Large intestine (tissue), 3 donors: ENCODE measurements around the gene FCRL6. TPM values are rescaled to one million over a fixed set of nuclear protein-coding genes. Genes with fewer than 3 reads are reported as not detected.

ENCODE experiments used
- DNase-seq, 2 donors: peaks; one replicate each; pipeline versions ENCODE4 v3.0.0 to v3.0.0-alpha.2; 2013
- H3K27ac ChIP-seq: one replicate; pipeline ENCODE4 v1.5.1; 2013; ENCODE audit warnings: low read length
- H3K27me3 ChIP-seq: 2 replicates; pipeline ENCODE4 v1.6.1; 2013; ENCODE audit warnings: low read length; ENCODE audit not compliant: control insufficient read depth, insufficient read depth
- H3K36me3 ChIP-seq: 2 replicates; pipeline ENCODE4 v1.6.1; 2013; ENCODE audit warnings: low read length; ENCODE audit not compliant: control insufficient read depth, insufficient read depth
- H3K4me1 ChIP-seq: one replicate; pipeline ENCODE4 v1.6.1; 2013; ENCODE audit warnings: low read length; ENCODE audit not compliant: control insufficient read depth, insufficient read depth
- H3K4me3 ChIP-seq: one replicate; pipeline ENCODE4 v1.5.1; 2013; ENCODE audit warnings: low read length
- H3K9me3 ChIP-seq: one replicate; pipeline ENCODE4 v1.6.1; 2013; ENCODE audit warnings: mild to moderate bottlenecking, low read depth, low read length, moderate library complexity; ENCODE audit not compliant: control insufficient read depth
- WGBS: methylation state at CpG from one replicate; pipeline ENCODE4 v1.1.5; 2013; ENCODE audit warnings: low lambda C conversion rate; ENCODE audit not compliant: insufficient coverage; 5-methylcytosine and 5-hydroxymethylcytosine counted together
- polyA plus RNA-seq: library from polyadenylated mRNA; unstranded; fragments of 120-200 nt; gene quantifications from one replicate; pipeline ENCODE4 v1.2.1, GENCODE V29; 2013

The FCRL6 gene
- polyA plus RNA-seq, 1 donor: 0.69 TPM

DNA sequence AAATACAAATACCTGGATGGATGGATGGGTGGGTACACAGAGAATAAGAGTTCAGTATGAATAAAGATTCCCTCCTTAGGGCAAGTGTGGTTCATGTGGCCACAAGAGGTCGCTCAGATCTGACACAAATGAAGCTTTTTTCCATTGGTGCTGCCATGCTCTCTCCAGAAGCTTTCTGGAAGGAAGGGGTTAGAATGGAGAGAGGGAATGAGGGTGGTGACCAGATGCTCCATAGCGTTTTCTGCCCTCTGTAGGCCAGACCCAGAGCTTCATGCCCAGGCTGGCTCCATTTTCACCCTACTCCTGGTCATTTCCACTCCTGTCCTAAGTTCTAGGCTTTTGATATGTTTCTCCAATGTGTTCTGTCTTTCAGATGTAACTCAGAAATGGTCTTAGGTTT is 3.3 kb upstream of the FCRL6 start:
- Histone ChIP-seq H3K27ac (no peak overlapping the region), H3K4me3 (no peak overlapping the region), H3K36me3 (no peaks in the 10 kb centered on the region), H3K4me1 (no peaks in the 10 kb centered on the region), H3K27me3 (peaks cover 14% of the 10 kb centered on the region), H3K9me3 (no peaks in the 10 kb centered on the region)
- WGBS: no CpG with 5 or more reads among the region's 2 CpGs
- DNase-seq: peak; percentile 64 to 68

DNA sequence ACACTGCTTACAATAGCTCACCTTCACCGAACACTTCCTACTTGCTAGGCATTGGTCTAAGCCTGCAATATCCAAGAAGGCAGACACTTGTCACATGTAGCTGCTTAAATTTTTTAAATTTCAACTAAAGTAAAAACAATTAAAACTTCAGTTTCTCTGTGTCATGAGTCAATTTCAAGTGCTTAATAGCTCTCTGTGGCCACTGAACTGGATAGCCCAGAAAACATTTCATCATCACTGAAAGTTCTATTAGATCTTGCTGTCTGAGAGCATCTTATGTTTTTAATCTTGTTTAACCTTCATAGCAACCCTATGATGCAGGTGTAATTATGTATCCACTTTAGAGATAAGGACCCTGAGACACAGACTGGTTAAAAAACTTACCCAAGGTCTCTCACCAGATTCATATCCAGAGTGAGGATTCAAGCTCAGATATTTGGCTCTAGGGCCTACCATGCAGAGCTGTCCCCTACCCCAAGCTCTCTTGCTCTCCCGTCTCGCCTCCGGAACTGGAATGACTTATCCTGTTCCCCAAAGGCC is 2.6 kb upstream of the FCRL6 start:
- no peaks in the 10 kb centered on the region for H3K4me1 ChIP-seq
- no CpG with 5 or more reads among the region's 4 CpGs for WGBS
- peaks cover 14% of the 10 kb centered on the region for H3K27me3 ChIP-seq
- no peak overlapping the region for H3K27ac ChIP-seq
- H3K36me3 ChIP-seq: no peaks in the 10 kb centered on the region
- H3K9me3 ChIP-seq: no peaks in the 10 kb centered on the region
- DNase-seq: no peak
- H3K4me3 ChIP-seq: no peak overlapping the region

- DNase-seq: no peak
- WGBS: no CpG with 5 or more reads among the region's 8 CpGs
- peaks cover 12% of the 10 kb centered on the region for H3K27me3 ChIP-seq
- H3K27ac ChIP-seq: no peak overlapping the region
- no peaks in the 10 kb centered on the region for H3K4me1 ChIP-seq
- no peaks in the 10 kb centered on the region for H3K9me3 ChIP-seq
- no peaks in the 10 kb centered on the region for H3K36me3 ChIP-seq
- no peak overlapping the region for H3K4me3 ChIP-seq
Measured at GRCh38 chr1:159800177-159800930, 1.8 kb upstream of the FCRL6 start.

- no CpG with 5 or more reads among the region's 7 CpGs for WGBS
- no peaks in the 10 kb centered on the region for H3K9me3 ChIP-seq
Measured at GRCh38 chr1:159803956-159804689, 2.0 kb downstream of the FCRL6 start.

DNA sequence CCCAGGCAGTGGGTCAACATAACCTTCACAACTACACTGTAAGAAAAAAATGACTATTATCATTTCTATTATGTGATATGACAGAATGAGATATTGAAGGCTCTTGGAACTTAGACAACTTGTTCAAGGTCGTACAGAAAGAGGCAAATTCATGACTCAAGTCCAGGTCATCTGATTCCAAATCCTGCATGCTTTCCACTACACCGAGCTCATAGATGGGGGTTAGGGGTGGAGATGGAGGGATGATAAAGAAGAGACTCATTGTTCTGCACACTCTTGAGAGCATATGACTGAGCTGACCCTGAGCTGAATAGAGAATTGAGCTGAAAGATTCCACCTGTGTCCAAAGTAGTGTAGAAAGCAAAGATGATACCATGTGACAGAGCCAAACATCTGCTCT is 2.8 kb downstream of the FCRL6 start:
- H3K27me3 ChIP-seq: no peaks in the 10 kb centered on the region
- H3K36me3 ChIP-seq: no peaks in the 10 kb centered on the region
- 60% methylated on average over 1 of the region's 2 CpGs for whole genome bisulfite sequencing
- DNase-seq: no peak
- H3K27ac ChIP-seq: no peak overlapping the region
- no peak overlapping the region for H3K4me3 ChIP-seq
- H3K9me3 ChIP-seq: no peaks in the 10 kb centered on the region
- no peaks in the 10 kb centered on the region for H3K4me1 ChIP-seq

More at GRCh38 chr1:159803956-159804689, 2.0 kb downstream of the FCRL6 start:
- no peaks in the 10 kb centered on the region for H3K27me3 ChIP-seq
- no peak overlapping the region for H3K27ac ChIP-seq
- H3K36me3 ChIP-seq: no peaks in the 10 kb centered on the region
- no peak for DNase-seq
- no peak overlapping the region for H3K4me3 ChIP-seq
- no peaks in the 10 kb centered on the region for H3K4me1 ChIP-seq

- no peaks in the 10 kb centered on the region for H3K36me3 ChIP-seq
- no peaks in the 10 kb centered on the region for H3K27me3 ChIP-seq
- no peak for DNase-seq
- no peaks in the 10 kb centered on the region for H3K4me1 ChIP-seq
- H3K9me3 ChIP-seq: no peaks in the 10 kb centered on the region
- H3K27ac ChIP-seq: no peak overlapping the region
- H3K4me3 ChIP-seq: no peak overlapping the region
- 95% methylated on average over 4 of the region's 8 CpGs for WGBS
Measured at GRCh38 chr1:159815926-159816325, 13.8 kb downstream of the FCRL6 start.

GRCh38 chr1:159817276-159818041 is 15.3 kb downstream of the FCRL6 start:
- DNase-seq: peak; percentile 58 to 82
- Histone ChIP-seq H3K36me3 (no peaks in the 10 kb centered on the region), H3K27ac (no peak overlapping the region), H3K27me3 (no peaks in the 10 kb centered on the region), H3K4me1 (no peaks in the 10 kb centered on the region), H3K9me3 (no peaks in the 10 kb centered on the region), H3K4me3 (no peak overlapping the region)
- 81% methylated on average over 2 of the region's 11 CpGs for WGBS

DNA sequence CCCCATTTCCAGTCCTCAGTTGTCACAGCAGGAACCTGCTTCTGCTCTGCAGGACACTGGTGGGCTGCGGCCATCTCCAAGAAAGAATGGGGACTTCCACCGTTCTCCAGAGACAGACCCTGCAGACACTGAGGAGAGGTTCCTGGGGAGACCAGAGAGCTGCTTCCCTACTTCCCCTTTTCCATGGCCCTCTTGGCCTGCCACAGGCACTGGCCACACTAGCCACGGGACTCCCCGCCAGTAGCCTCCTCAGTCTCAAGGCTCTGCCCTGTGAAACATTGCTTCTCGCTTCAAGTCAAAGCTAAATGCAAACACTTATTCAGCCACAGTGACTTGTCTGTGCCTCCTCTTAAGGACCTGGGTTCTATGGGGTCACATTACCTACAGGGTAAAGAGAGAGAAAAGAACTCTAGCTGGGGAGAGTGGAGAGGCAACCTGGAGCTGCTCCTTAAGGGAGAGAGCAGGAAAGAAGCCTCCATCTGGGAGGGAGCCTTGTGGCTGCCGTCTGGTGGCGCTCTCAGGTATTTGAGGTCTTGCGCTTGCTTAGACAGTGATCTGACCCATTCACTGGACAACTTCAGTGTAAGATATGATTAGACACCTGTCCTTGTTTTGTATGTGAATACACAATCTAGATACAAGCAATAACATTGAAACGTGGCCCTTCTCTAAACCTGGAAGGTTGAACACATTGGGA is 19.2 kb downstream of the FCRL6 start:
- no peak for DNase-seq
- Histone ChIP-seq H3K4me1 (peaks cover 10% of the 10 kb centered on the region), H3K36me3 (no peaks in the 10 kb centered on the region), H3K9me3 (no peaks in the 10 kb centered on the region), H3K27me3 (no peaks in the 10 kb centered on the region), H3K27ac (no peak overlapping the region), H3K4me3 (no peak overlapping the region)
- no CpG with 5 or more reads among the region's 9 CpGs for WGBS

DNA sequence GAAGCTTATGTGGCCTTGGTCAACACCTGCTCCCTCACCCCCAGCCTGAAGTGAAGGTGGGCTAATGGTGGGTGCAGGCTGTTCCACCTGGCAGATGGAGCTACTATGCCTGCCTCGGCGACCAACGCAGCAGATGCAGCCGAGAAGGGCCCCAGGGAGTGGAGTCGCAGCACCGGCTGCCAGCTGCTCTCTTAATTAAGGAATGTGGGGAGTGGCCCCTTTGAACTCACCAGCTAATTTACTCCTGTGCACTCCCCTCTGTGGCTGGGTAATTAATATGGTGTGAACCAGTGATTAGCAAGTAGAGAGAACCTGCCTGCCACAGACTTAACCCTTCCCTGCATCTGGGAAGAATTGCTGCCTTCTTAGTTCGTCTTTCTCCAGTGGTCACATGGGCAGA is 21.2 kb downstream of the FCRL6 start:
- DNase-seq: peak; percentile 26 to 57
- WGBS: no CpG with 5 or more reads among the region's 7 CpGs
- Histone ChIP-seq H3K4me3 (no peak overlapping the region), H3K36me3 (no peaks in the 10 kb centered on the region), H3K4me1 (peaks cover 10% of the 10 kb centered on the region), H3K27ac (no peak overlapping the region), H3K27me3 (no peaks in the 10 kb centered on the region), H3K9me3 (no peaks in the 10 kb centered on the region)

DNA sequence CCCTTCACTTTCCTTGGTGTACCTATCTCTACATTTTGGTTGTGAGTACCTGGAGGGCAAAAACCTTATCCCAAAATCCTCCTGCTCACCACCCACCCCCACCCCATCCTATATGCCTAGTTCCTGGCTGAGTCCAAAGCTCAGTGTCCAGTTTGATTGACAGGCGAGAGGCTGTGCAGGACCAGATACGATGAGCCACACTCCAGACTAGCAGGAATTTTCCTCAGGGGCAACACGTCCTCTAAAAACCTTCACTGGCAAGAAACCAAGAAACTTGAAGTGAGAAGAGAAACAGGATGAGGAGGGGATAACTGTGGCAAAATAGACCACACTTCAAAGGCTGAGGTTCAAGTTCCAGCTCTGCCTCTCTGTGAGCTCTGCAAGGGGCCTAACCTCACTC is 23.4 kb downstream of the FCRL6 start:
- no peak for DNase-seq
- H3K27ac ChIP-seq: no peak overlapping the region
- 40% methylated on average over 1 of the region's 3 CpGs for WGBS
- no peak overlapping the region for H3K4me3 ChIP-seq
- H3K9me3 ChIP-seq: no peaks in the 10 kb centered on the region
- H3K36me3 ChIP-seq: no peaks in the 10 kb centered on the region
- H3K4me1 ChIP-seq: peaks cover 10% of the 10 kb centered on the region
- H3K27me3 ChIP-seq: no peaks in the 10 kb centered on the region
